Inflammatory macrophage treated with lipopolysaccharide for 1 hour (primary cell): ENCODE measurements around the gene MYO9A.
"Not testable (repeated sequence)": the region's sequence is repeated elsewhere in the genome, so short reads cannot be mapped to it uniquely, and the experiment has no call there.

Source experiments
- DNase-seq, 2 donors: peaks; one replicate each; pipeline ENCODE4 v3.0.0-alpha.2; 2020 to 2022

The MYO9A gene

DNA sequence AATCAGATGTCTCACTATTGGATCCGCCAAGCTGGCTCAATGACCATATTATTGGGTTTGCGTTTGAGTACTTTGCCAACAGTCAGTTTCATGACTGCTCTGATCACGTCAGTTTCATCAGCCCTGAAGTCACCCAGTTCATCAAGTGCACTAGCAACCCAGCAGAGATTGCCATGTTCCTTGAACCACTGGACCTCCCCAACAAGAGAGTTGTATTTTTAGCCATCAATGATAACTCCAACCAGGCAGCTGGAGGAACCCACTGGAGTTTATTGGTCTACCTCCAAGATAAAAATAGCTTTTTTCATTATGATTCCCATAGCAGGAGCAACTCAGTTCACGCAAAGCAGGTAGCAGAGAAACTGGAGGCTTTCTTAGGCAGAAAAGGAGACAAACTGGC is 21.7 kb upstream of the MYO9A start:
- DNase-seq: no peak

DNA sequence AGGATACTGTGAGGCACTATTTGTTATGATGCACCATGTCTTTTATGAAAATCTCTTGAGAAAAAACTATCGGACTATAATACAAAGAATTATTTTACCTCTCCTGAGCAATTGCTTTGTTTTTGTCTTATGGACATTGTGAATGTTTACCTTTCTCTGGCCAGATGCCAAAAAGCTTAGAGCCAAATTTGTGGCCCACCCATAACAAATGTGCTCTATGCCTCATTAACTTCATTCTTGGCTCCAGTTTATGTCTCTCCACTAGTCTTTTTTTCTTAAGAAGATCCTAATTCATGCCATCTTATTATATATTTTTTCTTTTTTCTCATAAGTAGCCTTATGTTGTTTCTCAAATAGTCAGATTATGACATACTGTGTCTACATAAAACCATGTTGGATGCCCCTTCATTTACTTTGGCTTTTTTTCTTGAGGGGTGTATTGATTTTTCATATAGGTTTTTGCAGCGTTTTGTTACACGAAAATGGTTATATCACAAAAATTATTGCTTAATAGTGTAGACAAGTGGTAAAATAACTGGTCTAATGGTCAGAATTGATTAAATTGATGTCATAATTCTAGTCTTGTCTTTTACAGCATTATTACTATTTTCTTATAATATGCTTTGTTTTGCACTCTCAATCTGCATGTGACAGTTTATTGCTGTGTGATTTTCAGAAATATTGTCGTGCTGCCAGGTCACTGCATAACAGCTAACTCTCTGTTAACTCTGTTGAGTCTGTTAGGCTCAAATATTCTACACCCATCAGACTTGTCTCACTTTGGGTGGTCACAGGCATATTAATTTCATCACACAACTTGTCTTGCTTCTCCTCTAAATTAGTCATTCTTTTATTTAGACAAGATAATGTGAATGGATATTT is 18.5 kb upstream of the MYO9A start:
- no peak for DNase-seq

DNA sequence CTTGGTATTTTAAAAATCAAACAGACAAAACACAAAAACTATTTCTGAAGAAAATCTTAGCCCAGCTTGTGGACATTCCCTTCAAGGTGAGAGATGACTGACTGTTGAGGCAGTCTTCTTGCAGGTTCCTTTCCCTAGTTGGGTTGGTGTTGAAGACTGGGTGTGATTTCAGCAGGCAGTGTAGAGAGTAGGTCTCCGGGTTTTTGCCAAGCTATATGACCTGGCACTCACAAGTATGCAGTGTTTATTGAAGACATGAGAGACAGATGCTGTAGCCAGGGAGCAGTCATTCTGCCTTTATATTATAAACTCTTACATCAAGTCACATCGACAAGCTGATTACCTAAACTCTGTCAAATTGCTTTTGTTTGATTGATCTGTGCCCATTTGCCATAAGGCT is 17.8 kb upstream of the MYO9A start:
- no peak for DNase-seq

DNA sequence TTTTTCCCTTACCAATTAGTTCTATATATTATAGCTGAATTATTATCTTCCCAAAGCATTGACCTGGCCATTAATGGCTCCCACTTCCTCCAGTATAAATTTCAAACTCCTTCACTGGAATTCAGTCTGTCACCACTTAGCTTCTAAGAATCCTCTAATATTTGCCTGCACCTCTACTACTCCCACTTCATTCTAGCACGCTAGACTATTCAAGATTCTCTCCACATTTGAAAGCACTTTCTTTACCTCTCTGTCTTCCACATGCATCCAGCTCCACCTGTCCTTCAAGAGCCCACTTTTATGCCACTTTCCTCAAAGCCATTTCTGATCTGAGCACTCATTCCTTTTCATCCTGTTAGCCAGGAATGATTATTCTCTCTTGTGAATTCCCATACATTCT is 15.3 kb upstream of the MYO9A start:
- DNase-seq: no peak

DNA sequence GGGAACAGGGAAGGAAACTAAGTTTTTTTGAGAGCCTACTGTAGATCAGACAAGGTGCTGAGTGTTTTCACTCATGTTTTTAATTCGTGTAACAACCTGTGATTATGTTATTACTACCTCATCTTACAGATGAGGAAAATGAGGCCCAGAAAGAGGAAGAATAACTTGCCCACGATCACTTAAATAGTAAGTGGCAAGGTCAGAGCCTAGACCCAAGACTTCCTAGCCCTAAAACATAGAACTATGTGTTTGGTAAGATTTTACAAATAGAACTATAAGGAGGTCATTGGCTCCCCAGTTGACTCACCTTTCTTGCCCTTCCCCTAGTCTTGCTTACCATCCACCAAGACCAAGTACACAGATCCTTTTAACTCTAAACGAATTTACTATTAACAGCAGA is 14.0 kb upstream of the MYO9A start:
- no peak for DNase-seq

DNA sequence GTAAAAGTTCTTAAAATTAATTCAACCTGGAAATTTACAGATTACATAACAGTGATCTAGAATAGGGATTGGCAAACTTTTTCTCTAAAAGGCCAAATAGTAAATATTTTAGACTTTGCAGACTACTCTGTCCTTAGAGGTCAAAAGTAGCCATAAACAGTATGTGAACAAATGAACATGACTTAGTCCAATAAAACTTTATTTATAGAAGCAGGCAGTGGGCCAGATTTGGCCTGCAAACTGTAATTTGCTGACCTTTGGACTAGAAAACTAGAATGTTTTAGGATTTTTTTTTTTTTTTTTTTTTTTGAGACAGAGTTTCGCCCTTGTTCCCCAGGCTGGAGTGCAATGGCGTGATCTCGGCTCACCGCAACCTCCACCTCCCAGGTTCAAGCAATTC is 12.3 kb upstream of the MYO9A start:
- no peak for DNase-seq

DNA sequence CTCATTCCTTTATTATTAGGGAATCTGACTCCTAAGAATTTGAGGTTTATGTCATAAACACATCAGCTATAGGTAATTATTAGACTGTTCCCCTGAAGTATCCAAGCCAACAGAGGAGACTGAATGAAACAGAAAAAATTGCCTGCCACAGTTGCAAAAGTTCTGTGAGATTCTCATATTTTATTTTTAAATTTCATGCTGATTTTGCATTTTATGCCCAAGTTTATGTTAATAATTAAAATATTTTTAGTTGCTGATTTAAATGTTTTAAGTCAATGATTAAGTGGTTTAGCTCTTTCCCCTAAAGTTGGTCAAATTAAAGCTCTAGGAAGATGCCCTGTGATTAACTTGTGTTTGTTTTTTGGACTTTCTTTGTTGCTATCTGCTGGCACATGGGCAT is 10.4 kb upstream of the MYO9A start:
- no peak for DNase-seq

DNA sequence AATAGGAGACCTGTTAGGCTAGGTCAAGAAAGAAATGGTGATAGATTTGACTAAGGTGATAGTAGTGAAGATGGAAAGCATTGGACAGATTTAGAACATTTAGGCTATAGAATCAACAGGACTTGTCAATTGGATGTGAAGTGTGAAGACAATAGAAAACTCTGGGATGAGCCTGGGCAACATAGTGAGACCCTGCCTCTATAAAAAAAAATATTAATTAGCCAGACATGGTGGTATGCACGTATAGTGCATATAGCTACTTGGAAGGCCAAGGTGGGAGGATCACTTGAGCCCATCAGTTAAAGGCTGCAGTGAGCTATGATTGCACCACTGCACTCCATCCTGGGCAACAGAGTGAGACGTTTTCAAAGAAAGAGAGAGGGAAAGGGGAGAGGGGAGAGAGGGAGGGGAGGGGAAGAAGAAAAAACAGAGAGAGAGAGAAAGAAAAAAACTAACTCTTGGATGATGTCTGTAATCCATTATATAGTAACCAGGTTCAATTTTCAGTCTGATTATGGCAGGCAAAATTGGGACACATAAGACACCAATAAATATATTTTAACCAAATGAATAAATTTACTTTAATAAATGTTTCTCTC is 9.9 kb upstream of the MYO9A start:
- no peak for DNase-seq

DNA sequence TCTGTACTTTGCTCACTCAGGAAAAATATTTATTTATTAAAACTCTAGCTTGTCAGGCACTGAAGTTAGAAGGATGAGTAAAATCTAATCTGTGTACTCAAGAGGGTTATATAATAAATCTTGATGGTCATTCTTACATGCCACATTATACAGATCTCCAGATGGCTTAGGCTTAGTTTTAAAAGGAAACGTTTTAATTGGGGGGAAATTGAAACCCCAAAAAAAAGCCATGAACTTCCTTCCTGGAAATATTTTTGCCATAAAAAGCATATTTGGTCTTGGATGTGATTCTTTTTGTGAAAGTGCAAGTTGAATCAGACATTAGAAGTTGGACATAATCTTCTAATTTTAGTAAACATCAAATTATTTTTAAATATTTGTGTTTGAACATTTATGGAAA is 6.3 kb upstream of the MYO9A start:
- no peak for DNase-seq

DNA sequence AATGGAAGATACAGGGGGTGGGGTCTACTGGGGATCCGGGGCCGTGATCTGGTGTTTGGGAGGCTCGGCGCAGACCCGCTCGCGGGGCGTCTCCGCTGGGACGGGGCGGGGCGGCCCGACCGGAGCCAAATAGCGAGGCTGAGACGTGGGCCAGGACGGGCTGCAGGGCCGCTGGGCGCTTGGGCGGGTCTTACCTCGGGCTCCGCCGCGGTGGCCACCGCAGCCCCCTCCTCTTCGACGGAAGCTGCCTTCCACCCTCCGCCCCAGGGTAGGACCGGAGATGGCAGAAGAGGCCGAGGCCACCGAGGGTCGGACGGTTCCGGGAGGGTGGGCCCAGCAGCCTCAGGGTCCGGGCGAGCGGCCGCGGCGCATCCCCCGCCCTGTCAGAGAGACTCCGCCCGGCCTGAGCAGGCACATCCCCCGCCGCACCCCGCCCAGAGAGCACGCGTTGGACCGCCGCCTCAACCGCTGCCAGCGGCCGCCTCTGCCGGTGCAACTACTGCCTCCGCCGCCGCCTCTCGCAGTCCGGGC is 399 bp downstream of the MYO9A start:
- DNase-seq: peak; percentile 69 to 75

DNA sequence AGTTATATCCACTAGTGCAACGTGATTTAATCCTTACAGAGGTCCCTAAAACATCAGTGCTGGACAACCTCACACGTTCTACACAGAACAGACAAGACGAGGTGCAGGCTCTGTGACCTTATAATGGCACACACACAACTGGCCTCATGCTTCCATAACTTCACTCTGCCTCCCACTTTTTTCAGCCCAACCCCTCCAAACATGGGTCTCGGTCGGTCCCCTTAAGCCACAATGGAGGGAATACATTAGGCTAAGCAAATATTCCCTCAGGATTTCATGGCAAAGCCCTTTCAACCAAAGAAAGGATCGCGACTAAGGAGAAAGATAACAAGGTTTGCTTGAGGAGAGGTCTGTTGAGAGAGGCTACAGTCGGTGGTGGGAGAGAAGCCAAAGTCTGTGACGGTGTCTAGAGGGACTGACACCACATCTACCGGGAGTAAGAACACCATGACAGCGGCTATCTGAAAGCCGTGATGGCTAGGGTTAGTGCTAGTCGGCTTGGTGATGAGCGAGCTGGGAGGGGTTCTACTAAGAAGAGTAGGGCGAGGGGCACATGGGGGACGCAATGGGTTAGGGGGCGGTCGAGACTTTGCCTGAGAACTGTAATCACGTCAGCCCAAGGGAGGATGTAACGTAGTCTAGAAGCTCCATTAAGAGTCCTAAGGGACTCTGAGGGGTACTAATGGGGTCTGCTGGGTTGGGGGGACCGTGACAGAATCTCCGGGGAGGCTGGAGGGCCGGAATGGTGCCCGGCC is 1.0 kb downstream of the MYO9A start:
- peak in 1 of 2 donors; percentile 8 for DNase-seq

DNA sequence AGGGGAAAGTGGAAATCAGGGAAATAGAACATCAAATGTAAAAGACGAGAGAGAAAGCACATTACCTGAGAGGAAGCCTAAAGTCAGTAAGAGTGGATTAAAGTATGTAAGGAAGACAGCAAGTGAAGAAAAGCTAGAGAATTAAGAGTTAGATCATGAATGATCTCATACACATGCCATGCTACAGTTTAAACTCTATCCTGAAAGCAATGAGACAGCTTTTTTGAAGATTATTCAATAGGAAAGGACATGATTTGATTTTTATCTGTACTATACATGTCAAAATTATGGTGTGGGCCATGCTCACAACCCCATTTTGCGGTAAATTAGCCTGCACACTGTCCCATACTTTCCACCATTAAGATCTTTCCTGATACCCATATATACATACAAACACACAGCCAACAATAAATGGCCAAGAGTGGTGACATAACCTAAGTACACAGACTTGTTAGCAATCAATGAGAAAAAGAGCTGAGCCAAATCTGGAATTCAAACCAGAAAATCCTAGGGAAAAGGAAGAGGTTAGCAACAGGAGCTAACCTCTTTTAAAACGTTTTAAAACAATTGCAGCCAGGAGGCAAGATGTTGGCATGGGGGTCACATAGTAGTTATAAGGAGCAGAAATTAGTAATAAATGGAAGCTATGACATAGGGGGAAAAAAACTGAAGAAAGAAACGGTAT is 4.5 kb downstream of the MYO9A start:
- no peak for DNase-seq

DNA sequence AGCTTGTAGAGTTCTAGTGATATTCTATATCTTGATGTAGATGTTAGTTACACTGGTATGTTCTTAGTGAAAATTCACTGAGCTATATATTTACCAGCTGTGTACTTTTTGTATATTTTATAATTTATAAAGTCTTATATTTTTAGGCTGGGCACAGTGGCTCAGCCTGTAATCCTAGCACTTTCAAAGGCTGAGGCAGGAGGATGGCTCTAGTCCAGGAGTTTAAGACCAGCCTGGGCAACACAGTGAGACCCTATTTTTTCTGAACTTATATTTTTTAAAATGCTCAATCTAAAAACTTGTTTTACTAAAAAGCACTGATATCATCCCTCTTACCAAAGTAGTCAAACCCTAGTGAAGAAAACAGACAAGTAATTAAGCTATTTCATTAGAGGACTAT is 5.1 kb downstream of the MYO9A start:
- DNase-seq: no peak

DNA sequence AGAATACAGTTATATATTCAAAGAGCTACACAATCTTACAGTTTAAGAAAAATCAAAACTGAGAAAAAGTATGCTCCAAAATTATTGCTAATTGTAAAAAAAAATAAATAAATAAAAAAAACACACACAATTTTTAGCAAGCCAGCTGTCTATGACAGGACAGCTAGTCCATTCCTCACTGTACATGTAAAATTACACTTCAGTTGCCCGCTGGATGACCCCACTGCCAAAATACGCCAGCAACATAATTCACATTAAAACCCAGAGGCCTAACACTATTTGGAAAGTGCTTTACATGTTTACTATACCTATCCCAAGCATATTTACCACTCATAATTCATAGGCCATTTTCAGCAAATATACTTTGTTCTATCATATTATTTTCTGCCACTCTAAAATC is 5.8 kb downstream of the MYO9A start:
- no peak for DNase-seq

DNA sequence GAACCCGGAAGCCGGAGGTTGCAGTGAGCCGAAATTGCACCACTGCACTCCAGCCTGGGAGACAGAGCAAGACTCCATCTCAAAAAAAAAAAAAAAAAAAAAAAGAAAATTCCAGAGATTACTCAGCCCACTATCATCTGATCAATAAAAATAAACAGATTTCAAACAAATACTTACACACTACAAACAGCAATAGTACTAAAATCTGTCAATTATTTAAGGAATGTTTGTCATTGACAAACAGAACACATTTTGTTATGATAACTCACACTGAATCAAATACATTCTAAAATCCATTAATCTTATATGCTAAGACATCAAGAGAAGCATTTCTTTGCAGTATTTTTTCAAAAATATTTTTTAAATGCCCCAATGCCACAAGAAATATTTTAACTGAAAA is 7.6 kb downstream of the MYO9A start:
- DNase-seq: no peak

DNA sequence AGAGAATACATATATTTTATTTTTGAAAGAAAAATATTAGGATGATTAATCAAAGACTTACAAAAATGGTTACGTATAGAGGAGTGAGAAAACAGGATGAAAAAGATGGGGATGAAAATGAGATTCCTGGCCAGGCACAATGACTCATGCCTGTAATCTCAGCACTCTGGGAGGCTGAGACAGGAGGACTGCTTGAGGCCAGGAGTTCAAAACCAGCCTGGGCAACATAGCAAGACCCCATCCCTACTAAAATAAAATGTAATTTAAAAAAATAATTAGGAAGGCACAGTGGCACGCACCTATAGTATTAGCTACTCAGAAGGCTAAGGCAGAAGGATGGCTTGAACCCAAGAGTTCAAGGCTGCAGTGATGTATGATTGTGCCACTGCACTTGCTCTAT is 11.9 kb downstream of the MYO9A start:
- no peak for DNase-seq

DNA sequence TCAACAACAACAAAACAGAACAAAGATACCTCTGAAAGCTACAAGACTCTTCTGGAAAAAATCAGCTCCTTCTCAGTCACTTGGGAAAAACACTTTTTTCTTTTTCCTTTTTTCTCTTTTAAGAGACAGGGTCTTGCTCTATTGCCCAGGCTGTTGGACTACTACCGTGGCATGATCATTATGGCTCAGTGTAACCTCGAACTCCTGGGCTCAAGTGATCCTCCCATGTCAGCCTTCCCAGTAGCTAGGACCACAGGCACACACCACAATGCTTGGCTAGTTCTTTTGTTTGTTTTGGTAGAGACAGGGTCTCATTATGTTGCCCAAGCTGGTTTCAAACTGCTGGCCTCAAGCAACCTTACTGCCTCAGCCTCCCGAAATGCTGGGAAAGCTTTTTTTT is 12.8 kb downstream of the MYO9A start:
- no peak for DNase-seq

DNA sequence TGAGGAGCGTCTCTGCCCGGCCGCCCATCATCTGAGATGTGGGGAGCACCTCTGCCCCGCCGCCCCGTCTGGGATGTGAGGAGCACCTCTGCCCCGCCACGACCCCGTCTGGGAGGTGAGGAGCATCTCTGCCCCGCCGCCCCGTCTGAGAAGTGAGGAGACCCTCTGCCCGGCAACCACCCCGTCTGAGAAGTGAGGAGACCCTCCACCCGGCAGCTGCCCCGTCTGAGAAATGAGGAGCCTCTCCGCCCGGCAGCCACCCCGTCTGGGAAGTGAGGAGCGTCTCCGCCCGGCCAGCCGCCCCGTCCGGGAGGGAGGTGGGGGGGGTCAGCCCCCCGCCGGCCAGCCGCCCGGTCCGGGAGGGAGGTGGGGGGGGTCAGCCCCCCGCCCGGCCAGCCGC is 17.4 kb downstream of the MYO9A start:
- not testable (repeated sequence) for DNase-seq

DNA sequence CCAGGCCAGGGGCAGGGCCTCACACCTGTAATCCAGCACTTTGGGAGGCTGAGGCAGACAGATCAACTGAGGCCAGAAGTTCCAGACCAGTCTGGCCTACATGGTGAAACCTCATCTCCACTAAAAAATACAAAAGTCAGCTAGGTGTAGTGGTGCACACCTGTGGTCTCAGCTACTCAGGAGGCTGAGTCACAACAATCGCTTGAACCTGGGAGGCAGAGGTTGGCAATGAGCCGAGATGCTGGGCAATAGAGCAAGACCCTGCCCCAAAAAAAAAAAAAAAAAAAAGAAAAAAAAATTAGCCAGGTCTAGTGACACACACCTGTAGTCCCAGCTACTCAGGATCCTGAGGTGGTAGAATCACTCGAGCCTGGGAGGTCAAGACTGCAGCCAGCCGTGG is 18.8 kb downstream of the MYO9A start:
- no peak for DNase-seq

DNA sequence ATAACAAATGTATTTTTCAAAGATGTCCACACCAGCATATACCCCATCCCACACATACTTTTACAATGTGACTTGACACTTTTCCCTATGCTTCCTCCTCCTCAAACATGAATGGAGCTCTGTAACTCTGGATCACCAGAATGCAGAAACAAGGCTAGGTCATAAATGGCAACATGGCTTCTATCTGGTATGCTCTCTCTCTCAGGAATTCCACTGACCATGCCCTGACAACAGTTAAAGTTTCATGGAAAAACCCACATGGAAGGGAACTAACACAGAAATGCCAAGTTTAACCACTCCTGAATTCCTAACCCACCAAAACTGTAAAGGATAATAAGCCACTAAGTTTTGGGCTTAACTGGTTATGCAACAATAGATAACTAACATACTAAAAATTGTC is 19.9 kb downstream of the MYO9A start:
- no peak for DNase-seq

DNA sequence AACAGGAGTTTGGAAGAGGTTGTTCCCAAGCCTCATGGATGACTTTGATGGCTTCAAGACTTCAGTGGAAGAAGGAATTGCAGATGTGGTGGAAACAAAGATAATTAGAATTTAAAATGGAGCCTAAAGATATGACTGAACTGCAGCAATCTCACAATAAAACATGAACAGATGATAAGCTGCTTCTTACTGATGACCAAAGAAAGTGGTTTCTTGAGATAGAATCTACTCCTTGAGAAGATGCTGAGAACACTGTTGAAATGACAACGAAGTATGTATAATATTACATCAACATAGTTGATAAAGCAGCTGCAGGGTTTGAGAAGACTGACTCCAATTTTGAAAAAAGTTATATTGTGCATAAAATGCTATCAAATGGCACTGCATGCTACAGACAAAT is 21.2 kb downstream of the MYO9A start:
- DNase-seq: no peak

DNA sequence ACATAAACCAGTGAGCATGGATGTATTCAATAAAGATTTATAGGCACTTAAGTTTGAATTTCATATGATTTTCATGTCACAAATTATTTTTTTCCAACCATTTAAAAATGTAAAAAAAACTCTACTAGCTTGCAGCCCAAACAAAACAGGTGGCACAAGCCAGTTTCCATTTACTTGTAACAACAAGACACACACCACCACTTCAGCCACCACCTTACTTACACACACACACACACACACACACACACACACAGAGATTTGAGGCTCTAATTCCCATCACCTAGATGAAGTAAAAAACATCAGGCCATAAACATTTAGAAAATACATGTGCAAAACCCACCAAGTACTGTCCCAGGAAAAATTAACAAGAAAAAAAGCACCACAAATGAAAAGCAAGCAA is 25.3 kb downstream of the MYO9A start:
- no peak for DNase-seq

DNA sequence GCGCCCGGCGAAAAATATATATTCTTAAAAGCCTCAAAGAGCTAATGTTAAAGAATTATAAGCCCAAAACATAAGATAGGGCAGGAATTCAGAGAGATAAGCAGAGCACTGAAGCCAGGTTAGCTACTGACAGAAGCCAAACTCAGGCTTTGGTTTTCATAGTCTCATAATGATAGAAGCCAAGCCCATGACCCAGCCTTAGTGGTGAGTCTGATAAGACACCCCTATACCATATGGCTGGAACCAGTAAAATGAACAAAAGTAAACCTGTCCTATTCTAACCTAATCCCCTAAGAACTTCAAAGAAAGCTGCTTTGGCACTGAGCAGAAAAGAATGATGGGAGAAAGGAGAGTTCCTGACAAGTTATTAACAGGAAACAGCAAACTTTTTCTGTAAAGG is 25.9 kb downstream of the MYO9A start:
- DNase-seq: no peak
